ENCODE results near the gene CDH9.
A peak's percentile ranks its signal among the peaks of the same experiment; 100 is the strongest.
"Not testable (repeated sequence)": the region's sequence is repeated elsewhere in the genome, so short reads cannot be mapped to it uniquely, and the experiment has no call there.

Gene CDH9

GRCh38 chr5:26948921-26949320 is 89.5 kb downstream of the CDH9 start:
- no peak for DNase-seq

GRCh38 chr5:26945901-26946300 is 92.5 kb downstream of the CDH9 start:
- DNase-seq, result no peak

GRCh38 chr5:26942481-26942880 is 95.9 kb downstream of the CDH9 start:
- no peak for DNase-seq

- DNase-seq, result no peak
Measured at GRCh38 chr5:26940994-26941393, 97.4 kb downstream of the CDH9 start.

GRCh38 chr5:26932238-26932637 is 106.1 kb downstream of the CDH9 start:
- no peak for DNase-seq

- no peak for DNase-seq
Measured at GRCh38 chr5:26921439-26921838, 116.9 kb downstream of the CDH9 start.

GRCh38 chr5:26903469-26903868 is 134.9 kb downstream of the CDH9 start:
- no peak for DNase-seq

- DNase-seq, result no peak
Measured at GRCh38 chr5:26894719-26895263, 143.6 kb downstream of the CDH9 start.

GRCh38 chr5:26893078-26893477 is 145.3 kb downstream of the CDH9 start:
- DNase-seq, result no peak

GRCh38 chr5:26889815-26890214 is 148.6 kb downstream of the CDH9 start:
- peak; percentile 54 for DNase-seq

- no peak for DNase-seq
Measured at GRCh38 chr5:26884481-26884880, 153.9 kb downstream of the CDH9 start.

- no peak for DNase-seq
Measured at GRCh38 chr5:26883375-26883774, 155.0 kb downstream of the CDH9 start.

- no peak for DNase-seq
Measured at GRCh38 chr5:26881901-26882300, 156.5 kb downstream of the CDH9 start.

GRCh38 chr5:26877154-26877553 is 161.2 kb downstream of the CDH9 start:
- no peak for DNase-seq

GRCh38 chr5:26872337-26872736 is 166.0 kb downstream of the CDH9 start:
- DNase-seq, result no peak

- no peak for DNase-seq
Measured at GRCh38 chr5:26869781-26870180, 168.6 kb downstream of the CDH9 start.

- DNase-seq, result no peak
Measured at GRCh38 chr5:26868504-26868903, 169.9 kb downstream of the CDH9 start.

- DNase-seq, result no peak
Measured at GRCh38 chr5:26864061-26864460, 174.3 kb downstream of the CDH9 start.

- peak; percentile 7 for DNase-seq
Measured at GRCh38 chr5:26856238-26856637, 182.1 kb downstream of the CDH9 start.

GRCh38 chr5:26852450-26852849 is 185.9 kb downstream of the CDH9 start:
- DNase-seq, result not testable (repeated sequence)

GRCh38 chr5:26847041-26847736 is 191.2 kb downstream of the CDH9 start:
- no peak for DNase-seq

- DNase-seq, result no peak
Measured at GRCh38 chr5:26843677-26844076, 194.7 kb downstream of the CDH9 start.

GRCh38 chr5:26833596-26833995 is 204.8 kb downstream of the CDH9 start:
- peak; percentile 35 for DNase-seq
